MCF 10A (cell line): ENCODE results near the gene TTC24. TPM values are rescaled to one million over a fixed set of nuclear protein-coding genes. Genes with fewer than 3 reads are reported as not detected.

ENCODE experiments used
- BruUV-seq: library from RNA; stranded (reverse); fragments of 400-500 nt; replicated peaks from 2 replicates; lab custom pipeline; 2021; lab: Mats Ljungman, UMichigan
- CTCF ChIA-PET: fragments of 300-600 bp; sonication (Branson Sonifier 250); formaldehyde crosslinking; extraction: SDS; loops from one replicate; lab custom pipeline; 2021; ENCODE audit warnings: antibody characterized with exemption, inconsistent platforms; lab: Yijun Ruan, JAX
- POLR2A ChIA-PET: fragments of 300-600, 350-650 bp; sonication (Branson Sonifier 250); formaldehyde crosslinking; extraction: SDS; loops from one replicate; lab custom pipeline; 2020; ENCODE audit warnings: antibody characterized with exemption, inconsistent platforms; lab: Yijun Ruan, JAX
- DNase-seq: peaks from one replicate; pipeline ENCODE4 v3.0.0-alpha.2; 2018; ENCODE audit not compliant: unreplicated experiment
- H3K27ac Mint-ChIP-seq: one replicate; pipeline ENCODE4 v1.8.0; 2022; ENCODE audit warnings: mild to moderate bottlenecking, low read depth, mixed read lengths; ENCODE audit not compliant: unreplicated experiment
- H3K27me3 Mint-ChIP-seq: one replicate; pipeline ENCODE4 v1.8.0; 2022; ENCODE audit warnings: mixed read lengths; ENCODE audit not compliant: insufficient read depth, unreplicated experiment
- H3K36me3 Mint-ChIP-seq: one replicate; pipeline ENCODE4 v1.8.0; 2022; ENCODE audit warnings: mild to moderate bottlenecking, moderate library complexity, mixed read lengths; ENCODE audit not compliant: insufficient read depth, unreplicated experiment
- H3K4me1 Mint-ChIP-seq: one replicate; pipeline ENCODE4 v1.8.0; 2022; ENCODE audit warnings: mixed read lengths; ENCODE audit not compliant: insufficient read depth, unreplicated experiment
- H3K4me3 Mint-ChIP-seq: one replicate; pipeline ENCODE4 v1.8.0; 2022; ENCODE audit warnings: mild to moderate bottlenecking, moderate library complexity, mixed read lengths; ENCODE audit not compliant: unreplicated experiment
- H3K9me3 Mint-ChIP-seq: one replicate; pipeline ENCODE4 v1.8.0; 2022; ENCODE audit warnings: mixed read lengths; ENCODE audit not compliant: unreplicated experiment
- CTCF ChIP-seq: fragments of 200-600 bp; IDR thresholded peaks from one replicate; pipeline ENCODE4 v1.8.0; 2022; ENCODE audit warnings: antibody characterized with exemption, mild to moderate bottlenecking; ENCODE audit not compliant: unreplicated experiment
- intact Hi-C: fragments of 100-400 bp; cut with micrococcal nuclease; formaldehyde crosslinking; loops from 2 replicates; pipeline ENCODE4 v1.14.1; 2022
- total RNA-seq: library from RNA; stranded (reverse); gene quantifications from 2 replicates; pipeline ENCODE4 v1.2.3, GENCODE V29; 2022

Gene TTC24
- total RNA-seq, 1 experiment from 2014 or later, result not detected

- intact Hi-C loops, result loop anchor here (2.0 kb wide), 1 partner anchor 53 kb away; the partner anchor contains the start of gene MEF2D
These were observed 25.6 kb upstream of the TTC24 start for GRCh38 chr1:156553860-156554485.

GRCh38 chr1:156554971-156555370, 24.6 kb upstream of the TTC24 start:
- H3K36me3 Mint-ChIP-seq, result peaks cover 24% of the 10 kb centered on the region
- no TSS peak for BruUV-seq
- TF ChIP-seq CTCF, result no peak
- H3K9me3 Mint-ChIP-seq, result no peaks in the 10 kb centered on the region
- no peak for DNase-seq
- intact Hi-C loops, result no loop called here
- no peak overlapping the region for H3K4me3 Mint-ChIP-seq
- H3K27me3 Mint-ChIP-seq, result no peaks in the 10 kb centered on the region
- POLR2A ChIA-PET, result interaction anchor here (0.6 kb wide), 1 partner anchor 9 kb away, joined by 3 read pairs; no protein-coding TSS in a partner anchor
- H3K4me1 Mint-ChIP-seq, result peaks cover 17% of the 10 kb centered on the region
- H3K27ac Mint-ChIP-seq, result peak overlapping the region; percentile 20
- CTCF ChIA-PET, result interaction anchor here (0.6 to 1.5 kb wide), 10 partner anchors 11 to 171 kb away, joined by 3 to 6 read pairs (median 4); partner anchors contain the start of gene IQGAP3

More at GRCh38 chr1:156553860-156554485, 25.6 kb upstream of the TTC24 start:
- H3K27ac Mint-ChIP-seq, result no peak overlapping the region
- H3K27me3 Mint-ChIP-seq, result no peaks in the 10 kb centered on the region
- no peak for DNase-seq
- no peak for TF ChIP-seq CTCF
- ChIA-PET CTCF (interaction anchor here (0.6 to 1.3 kb wide), 3 partner anchors 66 to 108 kb away, joined by 3 to 5 read pairs (median 4); no protein-coding TSS in a partner anchor), POLR2A (no interaction called here)
- no TSS peak for BruUV-seq
- H3K9me3 Mint-ChIP-seq, result no peaks in the 10 kb centered on the region
- peaks cover 26% of the 10 kb centered on the region for H3K36me3 Mint-ChIP-seq
- H3K4me3 Mint-ChIP-seq, result no peak overlapping the region
- H3K4me1 Mint-ChIP-seq, result peaks cover 17% of the 10 kb centered on the region

DNA sequence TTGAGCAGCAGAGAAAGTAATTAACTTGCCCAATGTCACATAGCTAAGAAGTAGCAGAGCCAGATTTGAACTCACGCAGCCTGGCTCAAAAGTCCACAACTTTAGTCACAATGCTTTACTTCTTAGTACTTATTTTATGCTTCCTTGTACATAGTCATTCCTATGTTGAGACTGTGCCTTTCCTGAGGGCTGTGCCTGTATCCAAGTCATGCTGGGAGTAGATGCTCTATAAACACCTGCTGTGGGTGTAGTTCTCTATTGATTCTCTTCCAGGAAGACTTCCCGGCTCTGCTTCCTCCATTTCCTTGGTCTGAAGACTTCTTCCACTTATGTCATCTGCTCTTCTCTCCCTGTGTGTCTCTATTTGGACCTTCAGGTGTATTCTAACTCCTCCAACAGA, 23.8 kb upstream of the TTC24 start:
- TF ChIP-seq CTCF, result no peak
- no peaks in the 10 kb centered on the region for H3K9me3 Mint-ChIP-seq
- no peaks in the 10 kb centered on the region for H3K27me3 Mint-ChIP-seq
- intact Hi-C loops, result no loop called here
- peaks cover 22% of the 10 kb centered on the region for H3K36me3 Mint-ChIP-seq
- H3K4me3 Mint-ChIP-seq, result no peak overlapping the region
- peak overlapping the region; percentile 46 for H3K27ac Mint-ChIP-seq
- POLR2A ChIA-PET, result interaction anchor here (0.7 kb wide), 2 partner anchors 16 to 36 kb away, joined by 3 to 4 read pairs; no protein-coding TSS in a partner anchor
- BruUV-seq, result no TSS peak
- no peak for DNase-seq
- H3K4me1 Mint-ChIP-seq, result peaks cover 17% of the 10 kb centered on the region
- CTCF ChIA-PET, result interaction anchor here (0.6 to 1.5 kb wide), 7 partner anchors 10 to 172 kb away, joined by 3 to 6 read pairs (median 4); no protein-coding TSS in a partner anchor

DNA sequence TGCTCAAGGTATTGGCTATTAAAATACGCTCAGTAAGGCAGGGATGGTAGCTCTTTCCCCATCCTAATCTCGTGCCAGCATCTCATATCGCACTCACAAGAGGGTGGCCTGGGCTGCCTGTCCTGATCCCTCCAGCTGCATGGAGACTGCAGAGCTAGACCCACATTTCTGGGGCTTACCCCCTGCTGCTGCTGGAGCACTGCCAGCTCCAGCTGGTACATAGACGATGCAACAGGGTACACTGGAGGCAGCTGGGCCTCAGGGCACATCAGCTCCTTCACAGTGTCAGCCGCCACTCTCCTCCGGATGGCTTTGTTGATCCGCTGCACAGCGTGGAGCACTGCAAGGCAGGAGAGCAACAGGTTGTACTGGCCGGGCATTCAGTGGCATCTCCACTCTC, 23.2 kb upstream of the TTC24 start:
- no peak for DNase-seq
- TF ChIP-seq CTCF, result no peak
- Mint-ChIP-seq H3K4me3 (no peak overlapping the region), H3K9me3 (no peaks in the 10 kb centered on the region), H3K27ac (peak overlapping the region; percentile 46), H3K36me3 (peaks cover 22% of the 10 kb centered on the region), H3K4me1 (peaks cover 17% of the 10 kb centered on the region), H3K27me3 (no peaks in the 10 kb centered on the region)
- ChIA-PET POLR2A (no interaction called here), CTCF (interaction anchor here (1.0 to 1.4 kb wide), 2 partner anchors 39 to 52 kb away, joined by 3 to 6 read pairs; no protein-coding TSS in a partner anchor)
- intact Hi-C loops, result no loop called here
- no TSS peak for BruUV-seq
